Smooth muscle cell (in vitro differentiated cells): ENCODE results near the gene DAGLA. TPM values are rescaled to one million over a fixed set of nuclear protein-coding genes. Genes with fewer than 3 reads are reported as not detected.

Experiments used
- DNase-seq: peaks from one replicate; lab custom pipeline; 2025; ENCODE audit not compliant: unreplicated experiment; lab: John Stamatoyannopoulos, UW
- H2AFZ ChIP-seq: fragments of 200-600 bp; sonication (generic); 2 replicates; pipeline ENCODE4 v1.6.0; 2016; ENCODE audit warnings: antibody characterized with exemption, low read depth, mild to moderate bottlenecking
- H3F3A ChIP-seq: fragments of 200-600 bp; sonication (generic); 2 replicates; pipeline ENCODE4 v1.6.0; 2017; ENCODE audit warnings: antibody characterized with exemption, low read depth
- H3K27ac ChIP-seq: fragments of 200-600 bp; sonication (generic); 2 replicates; pipeline ENCODE4 v1.5.1; 2016; ENCODE audit warnings: low read depth, mild to moderate bottlenecking
- H3K27me3 ChIP-seq: fragments of 200-600 bp; sonication (generic); 2 replicates; pipeline ENCODE4 v1.6.1; 2016; ENCODE audit warnings: low read depth, mild to moderate bottlenecking
- H3K36me3 ChIP-seq: fragments of 200-600 bp; sonication (generic); 2 replicates; pipeline ENCODE4 v1.5.1; 2016; ENCODE audit warnings: low read depth
- H3K4me1 ChIP-seq: fragments of 200-600 bp; sonication (generic); 2 replicates; pipeline ENCODE4 v1.5.1; 2016; ENCODE audit warnings: low read depth
- H3K4me2 ChIP-seq: fragments of 200-600 bp; sonication (generic); 2 replicates; pipeline ENCODE4 v1.6.0; 2016; ENCODE audit warnings: mild to moderate bottlenecking
- H3K4me3 ChIP-seq: fragments of 200-600 bp; sonication (generic); 2 replicates; pipeline ENCODE4 v1.5.1; 2016; ENCODE audit warnings: mild to moderate bottlenecking
- H3K79me2 ChIP-seq: fragments of 200-600 bp; sonication (generic); 2 replicates; pipeline ENCODE4 v1.6.0; 2016; ENCODE audit warnings: low read depth, mild to moderate bottlenecking
- H3K9ac ChIP-seq: fragments of 200-600 bp; sonication (generic); 2 replicates; pipeline ENCODE4 v1.6.0; 2016; ENCODE audit warnings: low read depth
- H3K9me3 ChIP-seq: fragments of 200-600 bp; sonication (generic); replicated peaks from 2 replicates; pipeline ENCODE4 v1.5.1; 2016; ENCODE audit warnings: low read depth
- H4K20me1 ChIP-seq: fragments of 200-600 bp; sonication (generic); 2 replicates; pipeline ENCODE4 v1.6.0; 2016; ENCODE audit warnings: low read depth
- WGBS: methylation state at CpG from one replicate; pipeline ENCODE4 v1.1.7; 2016; ENCODE audit warnings: low lambda C conversion rate; 5-methylcytosine and 5-hydroxymethylcytosine counted together
- polyA plus RNA-seq: library from polyadenylated mRNA; unstranded; fragments of >200 nt; fragmentation: Nextera tagmentation; extraction: Ambion mirVana; gene quantifications from 2 replicates; pipeline ENCODE4 v1.2.1, GENCODE V29; 2016
- total RNA-seq: library from RNA; depleted of rRNA; stranded (reverse); fragments of >200 nt; gene quantifications from 2 replicates; pipeline ENCODE4 v1.2.3, GENCODE V29; 2014
- TF ChIP-seq, protein P1 (sequence below): fragments of 200-600 bp; sonication (generic); IDR thresholded peaks from 2 replicates; pipeline ENCODE4 v1.5.1; 2017; ENCODE audit warnings: borderline replicate concordance, mild to moderate bottlenecking, antibody characterized with exemption; ENCODE audit not compliant: insufficient read depth, poor library complexity, severe bottlenecking

Gene DAGLA
- total and polyA plus RNA-seq, 2 experiments from 2014 or later = 1.3 to 3.9 TPM

DNA sequence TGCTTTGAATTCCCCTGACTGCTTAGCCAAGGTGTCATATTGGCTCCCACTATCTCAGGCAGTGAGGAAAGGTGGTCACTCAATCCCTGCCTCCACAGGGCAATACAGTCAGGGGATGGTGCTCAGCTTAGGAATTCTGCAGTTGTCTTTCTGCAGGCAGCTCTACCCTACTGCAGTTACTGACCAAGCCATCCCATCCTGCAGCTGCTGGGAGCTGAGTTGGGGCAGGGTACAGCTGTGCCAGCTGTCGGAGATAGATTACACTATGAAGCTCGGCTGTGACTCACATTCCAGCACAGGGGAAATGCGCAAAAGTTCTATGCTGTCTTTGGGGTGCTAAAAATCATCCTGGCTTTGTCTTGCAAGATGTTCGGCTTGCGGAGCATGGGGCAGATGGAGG lies 4.4 kb upstream of the DAGLA start:
- no peaks in the 10 kb centered on the region for H4K20me1 ChIP-seq
- H2AFZ ChIP-seq = no peak overlapping the region
- H3K4me3 ChIP-seq = no peak overlapping the region
- H3K4me2 ChIP-seq = no peak overlapping the region
- H3K36me3 ChIP-seq = no peaks in the 10 kb centered on the region
- no peak for DNase-seq
- H3K79me2 ChIP-seq = no peaks in the 10 kb centered on the region
- no peak overlapping the region for H3K27ac ChIP-seq
- no peaks in the 10 kb centered on the region for H3K9me3 ChIP-seq
- H3K4me1 ChIP-seq = peaks cover 14% of the 10 kb centered on the region
- H3F3A ChIP-seq = peaks cover 11% of the 10 kb centered on the region
- no peak overlapping the region for H3K9ac ChIP-seq
- no peaks in the 10 kb centered on the region for H3K27me3 ChIP-seq
- 72% methylated on average over 5 of the region's 5 CpGs for WGBS
- TF ChIP-seq, protein P1, sequence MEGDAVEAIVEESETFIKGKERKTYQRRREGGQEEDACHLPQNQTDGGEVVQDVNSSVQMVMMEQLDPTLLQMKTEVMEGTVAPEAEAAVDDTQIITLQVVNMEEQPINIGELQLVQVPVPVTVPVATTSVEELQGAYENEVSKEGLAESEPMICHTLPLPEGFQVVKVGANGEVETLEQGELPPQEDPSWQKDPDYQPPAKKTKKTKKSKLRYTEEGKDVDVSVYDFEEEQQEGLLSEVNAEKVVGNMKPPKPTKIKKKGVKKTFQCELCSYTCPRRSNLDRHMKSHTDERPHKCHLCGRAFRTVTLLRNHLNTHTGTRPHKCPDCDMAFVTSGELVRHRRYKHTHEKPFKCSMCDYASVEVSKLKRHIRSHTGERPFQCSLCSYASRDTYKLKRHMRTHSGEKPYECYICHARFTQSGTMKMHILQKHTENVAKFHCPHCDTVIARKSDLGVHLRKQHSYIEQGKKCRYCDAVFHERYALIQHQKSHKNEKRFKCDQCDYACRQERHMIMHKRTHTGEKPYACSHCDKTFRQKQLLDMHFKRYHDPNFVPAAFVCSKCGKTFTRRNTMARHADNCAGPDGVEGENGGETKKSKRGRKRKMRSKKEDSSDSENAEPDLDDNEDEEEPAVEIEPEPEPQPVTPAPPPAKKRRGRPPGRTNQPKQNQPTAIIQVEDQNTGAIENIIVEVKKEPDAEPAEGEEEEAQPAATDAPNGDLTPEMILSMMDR = no peak

DNA sequence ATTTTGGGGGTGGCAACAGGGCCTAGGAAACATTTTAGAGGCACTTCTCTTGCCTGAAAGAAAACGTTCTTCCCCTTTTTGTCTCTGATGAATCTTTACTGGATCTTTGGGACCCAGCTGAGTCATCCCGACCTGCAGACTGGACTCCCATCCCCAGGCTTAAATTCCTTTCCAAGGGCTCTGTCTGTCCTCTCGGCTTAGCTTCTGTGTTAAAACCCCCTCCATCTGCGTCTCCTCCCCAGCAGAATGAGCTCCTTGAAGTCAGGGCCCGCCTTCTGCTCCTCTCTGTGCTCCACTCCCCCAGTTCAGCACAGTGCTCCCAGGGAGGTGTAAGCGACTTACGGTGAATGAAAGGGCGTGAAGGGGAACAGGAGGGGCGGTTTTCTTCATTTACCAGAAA lies 895 bp upstream of the DAGLA start:
- Histone ChIP-seq H3K27ac (peak overlapping the region; percentile 28), H3K4me2 (peak overlapping the region; percentile 88), H3K27me3 (no peaks in the 10 kb centered on the region)

DNA sequence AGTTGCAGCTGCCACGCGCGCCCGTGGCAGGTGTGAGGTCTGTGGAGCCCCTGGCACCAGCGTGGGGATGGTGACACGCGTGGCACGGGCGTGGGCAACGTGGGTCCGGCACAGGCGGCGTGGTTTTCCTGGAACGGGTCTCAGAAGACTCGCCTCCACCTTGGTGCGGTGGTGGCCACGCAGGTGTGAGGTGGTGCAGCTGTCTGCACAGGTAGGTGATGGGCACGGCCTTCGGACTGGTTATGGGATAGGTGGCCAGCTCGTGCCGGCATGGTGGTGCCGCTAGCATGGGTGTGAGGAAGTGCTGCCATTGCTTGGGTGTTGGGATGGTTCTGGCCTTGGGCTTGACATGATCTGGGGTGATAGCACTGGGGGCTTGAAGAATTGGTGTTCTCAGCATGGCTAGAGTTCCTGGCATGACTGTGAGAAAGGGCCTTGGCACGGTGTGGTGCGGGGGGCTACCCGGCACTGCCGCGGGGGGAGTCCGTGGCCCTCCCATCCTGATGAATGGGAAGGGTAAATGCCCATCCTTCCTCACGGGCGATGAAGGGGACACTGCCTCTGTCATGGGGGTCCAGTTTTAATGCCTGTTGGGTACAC lies 531 bp downstream of the DAGLA start:
- TF ChIP-seq, protein P1 = no peak
- DNase-seq = no peak
- H3K27me3 ChIP-seq = no peaks in the 10 kb centered on the region
- H4K20me1 ChIP-seq = no peaks in the 10 kb centered on the region
- H3K4me3 ChIP-seq = peak overlapping the region; percentile 51
- H3K9me3 ChIP-seq = no peaks in the 10 kb centered on the region
- H3K4me2 ChIP-seq = peak overlapping the region; percentile 88
- 59% methylated on average over 30 of the region's 30 CpGs for WGBS
- H3K27ac ChIP-seq = no peak overlapping the region
- H3K9ac ChIP-seq = no peak overlapping the region
- H3K79me2 ChIP-seq = no peaks in the 10 kb centered on the region
- H3K36me3 ChIP-seq = no peaks in the 10 kb centered on the region
- peaks cover 12% of the 10 kb centered on the region for H3K4me1 ChIP-seq
- H2AFZ ChIP-seq = no peak overlapping the region
- H3F3A ChIP-seq = peaks cover 11% of the 10 kb centered on the region

More for the DNA sequence above, 895 bp upstream of the DAGLA start:
- H4K20me1 ChIP-seq = no peaks in the 10 kb centered on the region
- no peaks in the 10 kb centered on the region for H3K9me3 ChIP-seq
- H3K79me2 ChIP-seq = no peaks in the 10 kb centered on the region
- H3K9ac ChIP-seq = no peak overlapping the region
- peak overlapping the region; percentile 18 for H2AFZ ChIP-seq
- 39% methylated on average over 9 of the region's 9 CpGs for WGBS
- H3F3A ChIP-seq = peaks cover 11% of the 10 kb centered on the region
- no peak overlapping the region for H3K4me3 ChIP-seq
- TF ChIP-seq, protein P1 = no peak
- DNase-seq = no peak
- peaks cover 14% of the 10 kb centered on the region for H3K4me1 ChIP-seq
- no peaks in the 10 kb centered on the region for H3K36me3 ChIP-seq

DNA sequence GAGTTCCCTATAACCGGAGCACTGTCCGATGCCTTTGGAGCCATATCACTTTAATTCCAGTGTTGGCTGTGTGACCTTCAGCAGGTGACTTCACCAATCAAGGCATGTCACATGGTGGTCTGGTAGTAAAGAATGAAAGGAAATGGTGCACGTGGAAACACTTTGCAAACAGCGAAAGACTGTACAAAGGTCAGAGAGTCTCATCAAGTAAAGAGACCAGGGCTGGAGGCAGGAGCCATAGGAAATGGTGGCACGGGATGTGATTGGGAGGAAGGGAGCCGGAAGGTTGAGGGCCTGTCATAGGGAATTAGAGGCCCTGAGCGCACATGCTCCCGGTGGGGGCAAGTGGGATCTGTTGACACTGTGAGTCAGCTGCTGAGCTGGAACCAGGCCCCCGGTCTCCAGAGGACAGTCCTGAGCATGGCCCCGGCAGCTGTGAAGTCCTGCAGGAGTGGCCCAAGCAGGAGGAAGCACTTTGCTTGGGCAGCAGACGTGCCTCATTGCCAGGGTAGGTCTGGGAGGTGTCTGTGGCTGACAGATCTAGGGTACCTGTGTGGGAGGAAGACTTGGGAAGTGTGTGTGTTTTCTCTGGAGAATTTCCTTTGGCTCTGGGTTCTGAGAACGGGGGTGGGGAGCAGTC lies 2.0 kb downstream of the DAGLA start:
- Histone ChIP-seq H3K27ac (no peak overlapping the region), H3K79me2 (no peaks in the 10 kb centered on the region)

More for the DNA sequence above, 2.0 kb downstream of the DAGLA start:
- Histone ChIP-seq H3K27me3 (no peaks in the 10 kb centered on the region), H3K9ac (no peak overlapping the region), H3K4me3 (no peak overlapping the region), H3F3A (peaks cover 6% of the 10 kb centered on the region), H4K20me1 (no peaks in the 10 kb centered on the region), H3K4me2 (peak overlapping the region; percentile 16), H3K9me3 (no peaks in the 10 kb centered on the region), H3K4me1 (peaks cover 8% of the 10 kb centered on the region), H2AFZ (no peak overlapping the region), H3K36me3 (no peaks in the 10 kb centered on the region)
- 46% methylated on average over 12 of the region's 12 CpGs for WGBS
- TF ChIP-seq, protein P1 = no peak
- DNase-seq = no peak
